ENCODE measurements around the gene FBP1.
"Not testable (repeated sequence)": the region's sequence is repeated elsewhere in the genome, so short reads cannot be mapped to it uniquely, and the experiment has no call there.

The FBP1 gene

GRCh38 chr9:94593459-94594345, 45.6 kb downstream of the FBP1 start, which contains the start of gene FBP2:
TSS of gene FBP2 (minus strand) at chr9:94593824. CDS start at chr9:94593726, 98 bp downstream.
- TF ChIP-seq POU6F1 (CRISPR knock-in tag; IDR thresholded peaks at IDR 0.05; ENCODE audit: borderline replicate concordance, low read depth) (no peak), ZNF70 (CRISPR knock-in tag; IDR thresholded peaks at IDR 0.05) (no peak), CSDC2 (CRISPR knock-in tag; IDR thresholded peaks at IDR 0.05) (no peak), TCF4 (CRISPR knock-in tag; IDR thresholded peaks at IDR 0.05; ENCODE audit: borderline replicate concordance) (no peak), PATZ1 (CRISPR knock-in tag; IDR thresholded peaks at IDR 0.05; ENCODE audit: borderline replicate concordance) (no peak), ZC3H10 (CRISPR knock-in tag; IDR thresholded peaks at IDR 0.05) (no peak), BACH2 (CRISPR knock-in tag; IDR thresholded peaks at IDR 0.05; ENCODE audit: borderline replicate concordance) (no peak), ZFP3 (CRISPR knock-in tag; IDR thresholded peaks at IDR 0.05) (no peak)

GRCh38 chr9:94592683-94593082, 46.6 kb downstream of the FBP1 start:
- ATAC-seq, result not testable (repeated sequence)

More at GRCh38 chr9:94593459-94594345, 45.6 kb downstream of the FBP1 start, which contains the start of gene FBP2:
- no peak for ATAC-seq

- no peak for TF ChIP-seq POU6F1 (CRISPR knock-in tag; IDR thresholded peaks at IDR 0.05; ENCODE audit: borderline replicate concordance, low read depth)
- no peak for TF ChIP-seq ZFP3 (CRISPR knock-in tag; IDR thresholded peaks at IDR 0.05)
- TF ChIP-seq ZC3H10 (CRISPR knock-in tag; IDR thresholded peaks at IDR 0.05), result no peak
- no peak for TF ChIP-seq PPARA (CRISPR knock-in tag; IDR thresholded peaks at IDR 0.05; ENCODE audit: borderline replicate concordance)
- TF ChIP-seq CSDC2 (CRISPR knock-in tag; IDR thresholded peaks at IDR 0.05), result no peak
- no peak for TF ChIP-seq GLIS3 (CRISPR knock-in tag; IDR thresholded peaks at IDR 0.05)
- no peak for TF ChIP-seq ISL1 (CRISPR knock-in tag; IDR thresholded peaks at IDR 0.05)
- no peak for TF ChIP-seq PATZ1 (CRISPR knock-in tag; IDR thresholded peaks at IDR 0.05; ENCODE audit: borderline replicate concordance)
- TF ChIP-seq ZFP30 (CRISPR knock-in tag; IDR thresholded peaks at IDR 0.05), result no peak
- no peak for TF ChIP-seq ZNF70 (CRISPR knock-in tag; IDR thresholded peaks at IDR 0.05)
- no peak for TF ChIP-seq TOX (CRISPR knock-in tag; IDR thresholded peaks at IDR 0.05; ENCODE audit: borderline replicate concordance)
- TF ChIP-seq ZNF565 (CRISPR knock-in tag; conservative IDR thresholded peaks at IDR 0.05; ENCODE audit: low read depth), result no peak
- TF ChIP-seq CSRNP3 (CRISPR knock-in tag; IDR thresholded peaks at IDR 0.05), result no peak
- no peak for TF ChIP-seq SNAI2 (CRISPR knock-in tag; IDR thresholded peaks at IDR 0.05)
- TF ChIP-seq TCF4 (CRISPR knock-in tag; IDR thresholded peaks at IDR 0.05; ENCODE audit: borderline replicate concordance), result no peak
- TF ChIP-seq RARB (CRISPR knock-in tag; IDR thresholded peaks at IDR 0.05), result no peak
- no peak for TF ChIP-seq CREB5 (CRISPR knock-in tag; IDR thresholded peaks at IDR 0.05; ENCODE audit: low read depth)
- no peak for TF ChIP-seq OSR1 (CRISPR knock-in tag; IDR thresholded peaks at IDR 0.05)
- no peak for ATAC-seq
These were observed 47.4 kb downstream of the FBP1 start for GRCh38 chr9:94591876-94592275.

GRCh38 chr9:94591046-94591545, 48.2 kb downstream of the FBP1 start:
- not testable (repeated sequence) for ATAC-seq

Measured in SK-N-SH treated with all-trans-retinoic acid at 6 μM for 48 hours (cell line).